DMS 273 (cell line): ENCODE results near the gene SH3YL1.

ENCODE experiments used
- DNase-seq: peaks from one replicate; lab custom pipeline; 2025; ENCODE audit not compliant: unreplicated experiment; lab: John Stamatoyannopoulos, UW

SH3YL1 gene

GRCh38 chr2:258933-259332 is 4.9 kb downstream of the SH3YL1 start:
- DNase-seq: no peak

DNA sequence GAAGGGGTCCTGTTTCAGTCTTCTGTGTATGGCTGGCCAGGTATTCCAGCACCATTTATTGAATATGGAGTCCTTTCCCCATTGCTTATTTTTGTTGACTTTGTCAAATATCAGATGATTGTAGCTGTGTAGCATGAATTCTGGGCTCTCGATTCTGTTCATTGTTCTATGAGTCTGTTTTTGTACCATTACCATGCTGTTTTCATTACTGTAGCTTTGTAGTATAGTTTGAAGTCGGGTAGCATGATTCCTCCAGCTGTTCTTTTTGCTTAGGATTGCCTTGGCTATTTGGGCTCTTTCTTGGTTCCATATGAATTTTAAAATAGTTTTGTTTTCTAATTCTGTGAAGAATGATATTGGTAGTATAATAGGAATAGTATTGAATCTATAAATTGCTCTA is 6.0 kb downstream of the SH3YL1 start:
- DNase-seq: no peak

DNA sequence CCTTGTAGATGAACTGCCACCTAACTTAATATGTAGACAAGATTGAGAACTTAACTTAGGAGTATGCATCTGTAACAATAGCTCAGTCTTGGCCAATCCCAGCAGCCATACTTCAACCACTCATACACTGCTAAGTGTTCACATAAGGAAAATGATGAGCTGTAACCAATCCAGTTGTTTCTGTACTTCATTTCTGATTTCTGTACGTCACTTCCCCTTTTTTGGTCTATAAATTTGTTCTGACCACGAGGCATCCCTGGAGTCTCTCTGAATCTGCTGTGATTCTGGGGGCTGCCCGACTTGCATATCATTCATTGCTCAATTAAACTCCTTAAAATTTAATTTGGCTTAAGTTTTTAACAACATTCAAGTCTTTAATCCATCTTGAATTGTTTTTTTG is 6.4 kb downstream of the SH3YL1 start:
- DNase-seq: no peak

DNA sequence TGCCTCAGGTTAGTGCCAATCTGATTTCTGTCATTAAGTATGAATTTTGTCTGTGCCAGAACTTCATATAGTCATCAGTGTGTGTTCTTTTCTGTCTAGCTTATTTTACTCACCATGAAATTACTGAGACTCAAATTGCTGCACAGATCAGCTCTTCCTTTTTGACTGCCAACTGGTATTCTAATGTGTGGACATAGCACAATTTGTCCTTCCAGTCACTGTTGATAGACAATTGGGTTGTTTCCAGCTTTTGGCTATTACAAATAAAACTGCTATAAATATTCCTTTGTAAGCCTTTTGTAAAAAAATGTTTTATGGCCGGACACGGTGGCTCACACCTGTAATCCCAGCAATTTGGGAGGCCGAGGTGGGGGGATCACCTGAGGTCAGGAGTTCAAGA is 7.7 kb downstream of the SH3YL1 start:
- DNase-seq: no peak

GRCh38 chr2:255195-255594 is 8.6 kb downstream of the SH3YL1 start:
- no peak for DNase-seq

GRCh38 chr2:254241-254640 is 9.6 kb downstream of the SH3YL1 start:
- DNase-seq: no peak

DNA sequence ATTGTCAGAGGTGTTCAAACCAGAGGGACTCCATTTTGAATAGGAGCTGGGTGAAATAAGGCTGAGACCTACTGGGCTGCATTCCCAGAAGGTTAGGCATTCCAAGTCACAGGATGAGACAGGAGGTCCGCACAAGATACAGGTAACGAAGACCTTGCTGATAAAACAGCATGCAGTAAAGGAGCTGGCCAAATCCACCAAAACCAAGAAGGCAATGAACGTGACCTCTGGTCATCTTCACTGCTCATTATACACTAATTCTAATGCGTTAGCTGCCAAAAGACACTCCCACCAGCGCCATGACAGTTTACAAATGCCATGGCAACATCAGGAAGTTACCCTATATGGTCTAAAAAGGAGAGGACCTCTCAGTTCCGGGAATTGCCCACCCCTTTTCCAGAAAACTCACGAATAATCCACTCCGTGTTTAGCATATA is 10.6 kb downstream of the SH3YL1 start:
- no peak for DNase-seq

GRCh38 chr2:252001-252602 is 11.7 kb downstream of the SH3YL1 start:
- no peak for DNase-seq

- DNase-seq: no peak
Observed at GRCh38 chr2:249538-250042, 14.2 kb downstream of the SH3YL1 start.

DNA sequence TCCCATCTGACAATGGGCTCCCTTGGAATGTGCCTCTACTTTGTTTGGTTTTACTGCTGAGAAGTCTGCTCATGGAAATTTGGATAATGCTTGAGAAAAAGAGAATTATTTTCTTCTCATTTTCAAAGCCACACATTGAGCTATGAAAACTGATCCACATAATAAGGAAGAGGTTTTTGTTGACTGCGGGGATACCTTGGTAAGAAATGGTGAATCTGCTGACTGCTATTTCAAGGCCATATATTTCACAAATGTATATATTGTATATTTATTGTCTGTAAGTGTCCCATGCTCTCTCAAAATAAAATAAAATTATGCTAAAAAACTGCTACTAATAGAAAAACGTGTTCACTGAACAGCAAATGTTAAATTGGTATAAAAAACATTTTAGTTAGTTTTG is 15.1 kb downstream of the SH3YL1 start:
- DNase-seq: no peak

DNA sequence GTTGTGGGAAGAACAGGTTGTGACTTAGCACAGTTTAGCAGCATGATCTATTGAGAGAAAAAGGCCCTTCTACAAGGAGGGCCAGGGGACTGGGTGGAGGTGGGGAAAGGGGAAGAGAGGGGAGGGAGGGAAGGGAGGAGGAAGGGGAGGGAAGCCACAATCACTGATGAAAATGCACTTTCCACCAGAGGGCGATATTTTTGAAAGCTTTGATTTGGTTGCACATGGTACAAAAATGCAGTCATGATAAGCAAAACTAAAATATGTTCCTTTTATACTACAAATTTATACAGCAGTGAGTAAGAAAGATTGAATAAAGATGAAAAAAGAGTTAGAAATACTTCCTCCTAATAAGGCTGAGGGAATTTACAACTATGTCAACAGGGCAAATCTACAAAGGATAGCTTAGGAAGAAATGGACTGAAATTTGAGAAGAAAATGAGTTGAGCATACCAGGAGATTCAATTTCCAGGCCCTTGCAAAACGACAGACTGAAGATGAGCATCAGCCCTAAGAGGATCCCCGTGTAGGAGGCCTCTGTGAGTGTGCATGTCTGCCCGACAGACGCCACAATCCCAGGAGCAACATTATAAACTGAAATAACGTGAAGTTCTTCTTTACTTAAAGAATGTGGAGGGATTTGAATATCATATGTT is 17.2 kb downstream of the SH3YL1 start:
- DNase-seq: peak; percentile 79

DNA sequence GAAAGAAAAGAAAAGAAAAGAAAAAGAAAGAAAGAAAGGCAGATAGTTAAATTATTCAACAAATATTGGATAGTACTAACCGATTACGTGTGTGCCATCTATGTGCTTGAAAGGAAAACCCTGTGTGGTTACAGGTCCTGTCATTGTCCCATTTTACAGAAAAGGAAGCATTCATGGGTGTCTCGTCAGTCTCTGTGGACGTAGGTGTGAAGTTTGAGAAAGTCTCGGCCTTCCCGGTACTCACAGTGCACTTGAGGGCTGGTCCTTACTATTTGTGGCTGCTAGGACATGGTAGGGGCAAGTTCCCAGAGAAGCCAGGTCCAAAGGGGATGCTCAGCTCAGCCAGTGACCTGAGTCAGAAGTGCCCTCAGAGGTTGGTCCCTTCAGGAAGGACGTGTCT is 19.3 kb downstream of the SH3YL1 start:
- DNase-seq: no peak

DNA sequence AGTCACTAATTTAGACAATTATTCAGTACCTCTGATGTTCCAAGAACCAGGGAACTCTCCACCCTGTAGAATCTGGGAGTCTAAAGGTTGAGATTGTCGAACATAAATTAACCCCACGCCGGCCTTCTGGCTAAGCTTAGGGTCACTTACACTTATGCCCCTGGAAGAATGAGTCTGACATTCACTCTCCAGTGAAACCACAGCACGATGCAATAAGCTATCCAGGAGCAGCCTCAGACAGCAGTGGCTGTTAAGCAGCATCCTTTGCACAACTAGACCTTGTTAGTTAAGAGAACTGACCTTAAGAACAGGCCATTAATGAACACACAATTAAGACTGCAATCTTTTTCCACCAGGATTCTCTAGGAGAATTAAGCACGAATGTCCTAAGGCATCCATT is 25.0 kb downstream of the SH3YL1 start:
- no peak for DNase-seq

DNA sequence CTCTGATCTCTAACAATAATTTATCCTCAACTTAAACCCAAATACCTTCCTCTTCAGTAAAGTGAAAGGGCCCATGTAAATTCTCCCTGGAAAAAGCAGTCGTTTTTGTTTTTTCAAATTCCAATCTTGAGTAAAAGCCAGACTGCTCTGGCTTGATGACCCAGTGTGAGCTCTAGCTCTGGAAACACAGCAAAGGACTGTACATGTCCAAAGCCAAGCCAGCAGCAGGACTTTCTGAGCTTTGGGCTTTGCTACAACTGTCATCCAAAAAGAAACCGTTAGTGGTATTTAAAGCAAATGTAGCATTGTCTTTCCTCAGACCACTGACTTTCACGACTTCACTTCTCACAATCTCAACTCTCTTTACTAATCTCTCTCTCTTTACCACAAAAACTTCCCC is 25.4 kb downstream of the SH3YL1 start:
- DNase-seq: no peak

DNA sequence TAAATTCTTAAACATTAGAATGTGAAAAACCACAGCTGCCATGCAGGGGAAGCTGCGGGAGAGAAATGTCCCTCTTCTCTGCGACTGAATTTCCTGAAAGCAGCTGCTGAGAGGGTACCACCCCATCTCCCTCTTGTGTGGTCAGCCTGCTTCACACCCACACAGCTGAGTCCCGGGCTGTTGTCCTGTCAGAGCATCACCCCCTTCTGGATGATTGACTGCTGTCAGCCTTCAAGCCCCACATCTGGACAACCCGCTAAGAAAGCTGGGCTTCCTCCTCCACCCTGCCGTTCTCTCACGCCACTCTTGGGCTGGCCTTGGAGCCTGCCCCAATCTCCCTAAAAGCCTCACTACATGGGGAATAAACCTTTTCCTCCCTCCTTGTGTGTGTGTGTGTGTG is 26.0 kb downstream of the SH3YL1 start:
- DNase-seq: no peak

DNA sequence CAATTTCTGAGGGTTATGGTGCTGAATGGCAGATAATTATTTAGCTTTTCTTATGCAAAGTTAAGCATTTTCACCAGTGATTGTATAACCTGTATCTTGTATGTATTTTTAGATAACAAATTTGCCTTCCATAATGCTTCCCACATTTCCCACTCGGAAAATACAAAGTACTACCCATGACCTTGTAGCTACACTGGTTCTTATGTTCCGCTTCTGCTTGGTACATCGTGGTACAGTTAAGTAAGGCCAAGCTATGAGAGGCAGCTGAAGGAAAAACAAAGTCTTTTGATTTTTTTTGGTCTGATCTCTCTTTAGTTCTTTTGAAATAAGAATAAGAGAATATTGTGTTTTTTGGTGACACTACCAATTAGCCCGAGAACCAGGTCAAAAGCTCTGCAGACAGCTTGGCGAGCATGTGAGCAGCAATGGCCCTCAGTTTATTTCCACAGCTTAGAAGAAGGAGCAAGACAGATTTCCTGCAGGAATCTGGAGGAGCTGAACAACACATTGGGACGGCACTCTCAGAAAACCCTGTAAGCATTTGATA is 26.8 kb downstream of the SH3YL1 start:
- no peak for DNase-seq

GRCh38 chr2:234421-234820 is 29.4 kb downstream of the SH3YL1 start:
- no peak for DNase-seq

DNA sequence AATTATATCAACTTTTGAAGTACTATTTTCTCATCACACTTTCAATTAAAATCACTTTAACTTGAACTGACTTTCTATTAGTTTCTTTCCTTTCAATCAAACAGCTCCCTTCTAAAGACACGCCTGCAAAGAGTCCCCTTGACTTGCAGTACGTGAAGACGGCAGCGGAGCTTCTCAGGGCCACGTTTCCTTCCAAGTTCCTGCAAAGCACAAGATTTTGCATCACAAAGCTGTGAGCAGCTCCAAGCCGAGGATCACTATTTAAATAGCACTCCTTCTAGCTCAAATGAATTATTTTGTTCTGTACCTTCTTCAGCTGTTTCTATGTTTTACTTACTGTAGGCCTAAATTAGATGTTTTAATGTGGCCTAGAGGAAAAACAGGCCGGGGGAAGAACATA is 30.8 kb downstream of the SH3YL1 start:
- DNase-seq: no peak

DNA sequence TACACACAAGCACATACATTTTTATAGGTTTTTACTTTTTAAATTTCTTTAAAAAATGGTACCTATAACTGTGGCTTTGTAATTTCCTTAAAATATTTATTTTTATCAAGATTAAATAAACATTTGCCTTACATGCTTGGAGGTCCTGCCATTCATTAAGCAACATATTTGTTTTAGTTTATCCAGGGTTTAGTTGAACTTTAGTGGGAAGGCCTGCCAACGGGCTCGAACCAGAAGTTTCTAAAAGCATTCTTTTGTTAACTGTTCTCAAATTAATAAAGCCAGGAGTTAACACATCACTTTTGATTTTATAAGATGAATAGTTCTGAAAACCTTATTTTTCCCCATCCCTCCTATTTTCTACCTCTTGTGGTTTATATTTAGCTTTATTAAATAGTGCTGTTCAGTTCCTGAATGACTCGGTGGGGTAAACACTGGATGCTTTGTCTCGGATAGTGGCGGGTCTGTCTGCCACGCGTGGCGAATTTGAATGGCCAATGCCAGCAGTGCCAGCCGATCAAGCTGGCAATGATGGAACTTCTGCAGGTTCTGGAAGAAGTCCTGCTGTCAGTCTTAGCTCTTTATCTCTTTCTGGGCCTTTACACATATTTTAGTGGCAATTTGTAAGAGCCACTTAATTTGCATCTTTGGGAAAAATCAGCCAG is 32.2 kb downstream of the SH3YL1 start:
- no peak for DNase-seq

DNA sequence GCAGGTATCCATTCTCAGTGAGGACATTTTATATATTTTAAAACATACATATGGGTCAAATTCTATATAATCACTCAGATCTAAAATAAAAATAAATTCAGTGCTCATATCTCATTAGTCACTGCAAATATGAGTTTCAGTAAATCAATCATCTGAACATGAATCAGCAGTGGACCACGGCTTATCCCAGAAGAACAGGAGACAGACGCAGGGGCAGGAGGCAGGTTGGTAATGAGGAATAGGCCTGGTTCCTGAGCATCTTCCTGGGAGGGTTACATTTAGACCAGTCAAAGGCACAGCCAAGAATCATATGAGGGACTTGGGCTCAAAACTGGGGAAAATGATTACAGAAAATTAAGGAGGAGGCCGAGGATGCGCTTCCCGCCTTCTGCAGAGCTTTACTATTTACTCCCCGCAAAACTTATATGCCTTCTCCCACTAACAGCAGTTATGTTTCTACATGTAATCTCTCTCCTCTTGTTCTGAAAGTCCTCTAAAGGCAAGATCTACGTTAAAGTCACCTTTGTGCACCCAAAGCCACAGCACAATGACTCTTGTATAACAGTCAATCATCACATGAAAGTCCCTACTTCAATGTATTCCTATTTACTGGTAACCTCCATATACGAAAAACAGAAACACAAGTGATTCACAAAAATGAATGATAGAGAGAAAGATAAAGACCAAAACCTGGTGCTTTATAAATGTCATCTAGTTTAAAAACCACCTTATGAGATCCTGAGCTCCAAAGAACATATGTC is 35.1 kb downstream of the SH3YL1 start:
- DNase-seq: no peak

DNA sequence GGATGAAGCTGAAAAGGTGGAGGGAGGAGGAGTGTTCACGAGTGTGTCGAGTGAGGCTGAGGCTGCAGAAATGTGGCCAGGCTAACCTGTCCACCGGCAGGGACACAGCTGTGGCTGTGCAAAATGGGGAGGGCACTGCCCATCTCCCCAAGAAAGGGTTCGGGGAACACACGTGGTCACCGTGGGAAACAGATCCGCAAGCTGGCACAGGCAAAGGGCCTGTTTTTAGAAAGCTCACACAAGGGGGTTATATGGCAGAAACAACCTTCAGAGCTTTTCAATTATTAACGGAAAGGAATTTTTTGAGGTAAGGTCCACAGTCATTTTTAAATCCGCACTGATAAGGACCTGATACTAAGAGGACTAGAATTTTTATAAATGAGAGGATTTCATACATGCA is 35.7 kb downstream of the SH3YL1 start:
- DNase-seq: no peak
